GM12873 (cell line): ENCODE data around the gene KLHL29.

ENCODE experiments used
- TF ChIP-seq, protein P1 (sequence below): IDR thresholded peaks from 2 replicates; pipeline ENCODE4 v1.5.1; 2012; ENCODE audit warnings: low read depth, mild to moderate bottlenecking, moderate library complexity, low read length, control low read depth; ENCODE audit not compliant: insufficient read depth; ENCODE audit errors: missing control alignments

The KLHL29 gene

DNA sequence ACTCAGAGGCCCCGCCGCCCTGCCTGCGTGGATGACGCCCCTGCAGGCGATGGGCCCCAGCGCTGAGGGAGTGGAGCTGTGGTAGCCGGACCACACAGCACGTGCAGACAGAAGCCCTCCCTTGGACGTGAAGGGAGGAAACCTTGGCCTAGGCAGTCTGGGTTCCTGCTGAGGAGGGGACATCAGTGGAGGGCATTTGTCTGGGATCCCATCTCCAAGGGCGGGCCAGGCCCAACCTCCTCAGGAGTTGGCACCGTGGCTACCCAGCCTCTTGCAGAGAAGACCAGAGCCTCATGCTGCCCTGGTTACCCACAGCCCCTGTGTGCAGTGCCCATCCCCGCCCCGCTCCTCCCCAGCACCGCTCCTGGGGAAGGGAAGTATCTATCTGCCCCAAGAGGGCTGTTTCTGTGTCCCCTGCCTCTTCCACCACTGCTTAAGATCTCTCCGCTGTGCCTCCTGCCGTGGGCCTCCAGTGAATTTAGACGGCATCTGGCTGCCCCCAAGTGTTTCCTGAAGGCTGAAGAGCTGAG lies 241.8 kb downstream of the KLHL29 start:
- TF ChIP-seq, protein P1, sequence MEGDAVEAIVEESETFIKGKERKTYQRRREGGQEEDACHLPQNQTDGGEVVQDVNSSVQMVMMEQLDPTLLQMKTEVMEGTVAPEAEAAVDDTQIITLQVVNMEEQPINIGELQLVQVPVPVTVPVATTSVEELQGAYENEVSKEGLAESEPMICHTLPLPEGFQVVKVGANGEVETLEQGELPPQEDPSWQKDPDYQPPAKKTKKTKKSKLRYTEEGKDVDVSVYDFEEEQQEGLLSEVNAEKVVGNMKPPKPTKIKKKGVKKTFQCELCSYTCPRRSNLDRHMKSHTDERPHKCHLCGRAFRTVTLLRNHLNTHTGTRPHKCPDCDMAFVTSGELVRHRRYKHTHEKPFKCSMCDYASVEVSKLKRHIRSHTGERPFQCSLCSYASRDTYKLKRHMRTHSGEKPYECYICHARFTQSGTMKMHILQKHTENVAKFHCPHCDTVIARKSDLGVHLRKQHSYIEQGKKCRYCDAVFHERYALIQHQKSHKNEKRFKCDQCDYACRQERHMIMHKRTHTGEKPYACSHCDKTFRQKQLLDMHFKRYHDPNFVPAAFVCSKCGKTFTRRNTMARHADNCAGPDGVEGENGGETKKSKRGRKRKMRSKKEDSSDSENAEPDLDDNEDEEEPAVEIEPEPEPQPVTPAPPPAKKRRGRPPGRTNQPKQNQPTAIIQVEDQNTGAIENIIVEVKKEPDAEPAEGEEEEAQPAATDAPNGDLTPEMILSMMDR, result no peak

DNA sequence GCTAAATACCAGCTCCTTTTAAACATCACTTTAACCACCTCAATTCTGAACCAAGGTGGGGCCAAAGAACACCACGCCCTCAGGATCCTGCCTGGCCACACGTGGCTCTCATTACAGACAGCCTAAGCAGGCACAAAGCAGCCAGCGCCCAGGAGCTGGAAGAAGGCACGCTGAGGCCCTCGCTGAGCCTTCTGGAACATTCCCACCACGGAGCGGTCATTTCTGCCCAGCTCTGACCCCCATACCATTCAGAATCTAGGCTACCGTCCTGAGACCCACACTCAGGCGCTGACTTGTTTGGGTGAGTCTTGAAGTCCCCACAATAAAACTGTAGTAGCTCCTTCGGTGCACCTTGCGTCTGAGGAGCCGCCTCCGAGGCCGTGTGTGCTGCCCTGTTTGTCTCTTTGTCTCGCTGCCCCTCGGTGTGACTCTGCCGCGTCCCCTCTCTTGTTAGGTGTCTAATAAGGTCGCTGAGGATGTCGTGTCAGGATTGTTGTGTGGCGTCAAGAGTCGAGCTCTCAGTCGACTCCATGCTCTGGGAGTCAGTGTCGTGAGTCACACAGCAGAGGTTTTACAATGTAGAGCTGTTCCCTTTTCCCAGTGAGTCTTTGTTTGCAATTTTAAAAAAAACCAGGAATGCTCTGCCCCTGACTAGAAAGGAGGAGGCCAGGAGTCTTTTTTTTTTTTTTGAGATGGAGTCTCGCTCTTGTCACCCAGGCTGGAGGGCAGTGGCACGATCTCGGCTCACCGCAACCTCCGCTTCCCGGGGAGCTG lies 242.4 kb downstream of the KLHL29 start:
- TF ChIP-seq, protein P1, result no peak

DNA sequence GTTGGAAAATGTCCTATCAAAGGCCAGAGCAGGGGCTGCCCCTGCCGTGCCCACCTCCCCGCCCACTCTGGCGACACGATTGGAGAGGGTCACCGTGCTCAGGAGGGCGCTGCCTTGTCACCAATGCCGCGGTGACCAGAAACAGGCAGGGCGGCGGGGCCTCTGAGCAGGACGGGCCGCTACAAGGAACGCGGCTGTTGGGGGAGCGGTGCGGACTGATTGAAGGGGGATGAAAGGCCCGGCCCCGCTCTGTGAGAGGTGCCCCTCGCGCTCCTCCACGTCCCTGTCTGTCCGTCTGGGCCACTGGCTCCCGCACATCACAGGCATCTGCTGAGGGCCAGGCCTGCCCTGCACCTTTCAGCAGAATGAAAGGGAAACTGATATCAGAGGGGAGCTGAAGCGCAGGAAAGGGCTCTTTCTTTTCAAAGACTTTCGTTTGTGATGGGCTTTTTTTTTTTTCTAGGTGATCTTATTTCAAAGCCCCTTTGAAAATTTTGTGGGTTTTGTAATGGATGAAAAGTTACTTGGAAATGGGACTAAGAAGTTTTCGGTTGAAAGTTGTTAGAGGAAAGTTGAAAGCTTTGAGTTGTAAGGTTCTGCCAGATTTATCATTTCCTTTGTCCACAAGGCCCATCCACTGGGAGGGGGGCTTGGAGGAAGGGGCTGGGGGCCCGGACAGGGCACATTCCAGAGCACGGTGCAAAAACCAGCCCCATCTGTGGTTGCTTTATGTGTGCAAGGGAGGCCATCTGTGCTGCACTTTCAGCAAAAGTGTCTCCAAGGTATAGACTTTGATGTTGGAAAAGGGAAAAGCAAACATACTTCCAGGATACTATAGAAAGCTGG lies 244.2 kb downstream of the KLHL29 start:
- TF ChIP-seq, protein P1, result no peak

DNA sequence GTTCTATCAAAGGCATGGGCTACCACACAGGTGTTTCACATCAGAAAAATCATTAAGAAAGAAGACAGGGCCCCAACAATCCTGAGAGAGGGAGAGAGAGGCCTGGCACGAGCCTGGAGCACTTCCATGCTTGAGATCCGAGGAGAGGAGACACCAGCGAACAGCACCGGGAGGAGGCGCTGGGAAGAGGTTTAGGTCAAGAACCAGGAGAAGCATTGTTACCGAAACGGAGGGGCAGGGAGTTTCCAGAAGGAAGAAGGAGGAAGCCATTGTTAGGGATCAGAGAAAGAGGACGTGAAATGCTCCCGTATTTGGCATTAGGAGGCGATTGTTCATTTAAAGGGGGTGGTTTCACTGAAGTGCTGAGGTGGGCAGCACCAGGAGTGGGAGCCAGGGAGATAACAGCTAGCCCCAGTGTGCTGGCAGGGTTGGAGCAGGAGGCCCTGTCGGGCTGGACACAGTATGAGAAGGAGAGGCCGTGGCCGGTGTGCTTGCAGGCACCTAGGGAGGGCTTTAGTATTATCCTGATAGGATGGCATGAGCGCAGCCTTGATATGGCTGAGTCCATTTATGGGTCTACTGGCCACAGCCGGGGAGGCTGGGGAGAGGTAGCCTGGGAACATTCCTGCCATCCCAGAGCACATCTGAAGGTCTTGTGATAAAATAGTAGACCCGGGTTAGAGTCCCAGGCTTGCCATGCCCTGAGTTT lies 244.9 kb downstream of the KLHL29 start:
- TF ChIP-seq, protein P1, result no peak

DNA sequence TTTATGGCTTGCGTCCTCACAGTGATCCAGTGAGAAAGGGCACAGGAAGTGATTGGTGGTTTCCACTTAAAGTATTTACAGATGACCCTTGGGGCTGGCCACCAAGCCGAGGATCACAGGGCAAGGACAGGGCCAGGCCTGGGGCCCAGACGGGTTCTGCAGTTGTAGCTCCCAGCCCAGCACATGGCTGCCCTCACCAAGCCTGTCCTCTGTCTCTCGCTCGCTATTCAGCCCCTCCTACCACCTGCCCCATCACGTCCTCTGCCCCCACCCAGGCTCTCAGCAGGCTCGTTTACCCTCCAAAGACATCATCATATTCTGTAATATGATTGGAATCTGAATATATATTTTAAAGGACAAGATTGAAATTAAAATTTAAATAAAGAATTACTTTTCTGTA lies 246.0 kb downstream of the KLHL29 start:
- TF ChIP-seq, protein P1, result no peak

DNA sequence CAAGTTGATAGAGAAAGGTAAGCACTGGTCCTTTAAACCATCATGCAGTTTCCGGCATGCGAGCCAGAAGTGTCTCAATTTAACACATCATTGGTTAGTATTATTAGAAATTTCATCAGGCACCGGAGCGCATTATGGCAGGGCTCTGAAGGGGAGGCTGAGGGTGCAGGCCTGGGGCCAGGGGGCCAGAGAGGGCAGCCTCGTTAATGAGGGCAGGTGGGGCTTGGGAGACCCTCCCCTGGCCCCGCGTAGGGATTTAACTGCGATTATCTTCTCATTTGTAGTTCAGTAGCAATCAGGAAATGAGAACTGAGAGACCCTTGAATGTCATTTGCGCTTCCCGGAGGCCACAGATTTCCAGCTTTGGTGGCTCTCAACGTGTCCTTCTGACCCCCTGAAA lies 246.4 kb downstream of the KLHL29 start:
- TF ChIP-seq, protein P1, result no peak
